IMR-90 (cell line): ENCODE measurements around the gene TMCO5A. TPM values are rescaled to one million over a fixed set of nuclear protein-coding genes. Genes with fewer than 3 reads are reported as not detected.

ENCODE experiments used
- ATAC-seq: fragments of 200-7000 bp; cut with Tn5 transposase; 2 replicates; pipeline ENCODE4 v1.9.1; 2020; ENCODE audit warnings: low read depth, mild to moderate bottlenecking, moderate library complexity
- BruUV-seq: library from RNA; stranded (reverse); fragments of 400-500 nt; replicated peaks from 2 replicates; lab custom pipeline; 2021; lab: Mats Ljungman, UMichigan
- CTCF ChIA-PET: fragments of 300-600 bp; formaldehyde crosslinking; extraction: SDS; loops from one replicate; lab custom pipeline; 2021; ENCODE audit warnings: antibody characterized with exemption; lab: Yijun Ruan, JAX
- POLR2A ChIA-PET: fragments of 300-600 bp; sonication (Branson Sonifier 250); formaldehyde crosslinking; loops from one replicate; lab custom pipeline; 2022; ENCODE audit warnings: antibody characterized with exemption; ENCODE audit not compliant: unreplicated experiment; lab: Charles Lee
- DNase-seq: peaks from one replicate; pipeline ENCODE4 v3.0.0; 2013
- H2AFZ ChIP-seq: replicated peaks from 2 replicates; pipeline ENCODE3; 2013; ENCODE audit warnings: low read length, mild to moderate bottlenecking; ENCODE audit not compliant: poor library complexity
- H2AK5ac ChIP-seq: 2 replicates; pipeline ENCODE4 v1.6.1; 2013; ENCODE audit warnings: low read depth, low read length, inconsistent platforms
- H2AK9ac ChIP-seq: replicated peaks from 2 replicates; pipeline ENCODE3; 2013; ENCODE audit warnings: mild to moderate bottlenecking, low read depth, low read length, moderate library complexity; ENCODE audit not compliant: poor library complexity
- H2BK120ac ChIP-seq: 2 replicates; pipeline ENCODE4 v1.6.1; 2013; ENCODE audit warnings: low read depth, low read length, inconsistent platforms
- H2BK15ac ChIP-seq: 3 replicates; pipeline ENCODE4 v1.6.1; 2013; ENCODE audit warnings: low read depth, low read length, inconsistent platforms
- H2BK20ac ChIP-seq: 2 replicates; pipeline ENCODE4 v1.6.1; 2013; ENCODE audit warnings: low read depth, mild to moderate bottlenecking, inconsistent platforms, low read length, moderate library complexity
- H2BK5ac ChIP-seq: 2 replicates; pipeline ENCODE4 v1.6.1; 2013; ENCODE audit warnings: mild to moderate bottlenecking, low read depth, low read length, inconsistent platforms; ENCODE audit not compliant: poor library complexity, severe bottlenecking
- H3K14ac ChIP-seq: replicated peaks from 2 replicates; pipeline ENCODE4 v1.6.1; 2013; ENCODE audit warnings: low read depth, low read length, inconsistent platforms
- H3K18ac ChIP-seq: 2 replicates; pipeline ENCODE4 v1.6.1; 2013; ENCODE audit warnings: low read depth, low read length, control low read depth
- H3K23ac ChIP-seq: 2 replicates; pipeline ENCODE4 v1.6.1; 2013; ENCODE audit warnings: low read depth, low read length, inconsistent platforms
- H3K27ac ChIP-seq: 2 replicates; pipeline ENCODE4 v1.5.1; 2013; ENCODE audit warnings: mild to moderate bottlenecking, control low read depth, low read length; ENCODE audit not compliant: insufficient read depth
- H3K27me3 ChIP-seq: 2 replicates; pipeline ENCODE4 v1.6.1; 2013; ENCODE audit warnings: low read length; ENCODE audit not compliant: control insufficient read depth, insufficient read depth
- H3K36me3 ChIP-seq: 2 replicates; pipeline ENCODE4 v1.6.1; 2013; ENCODE audit warnings: low read length, mixed read lengths; ENCODE audit not compliant: control insufficient read depth, insufficient read depth
- H3K4ac ChIP-seq: 2 replicates; pipeline ENCODE4 v1.6.1; 2013; ENCODE audit warnings: low read depth, low read length, inconsistent platforms
- H3K4me1 ChIP-seq: 2 replicates; pipeline ENCODE4 v1.6.1; 2013; ENCODE audit warnings: low read length, mixed read lengths; ENCODE audit not compliant: control insufficient read depth, insufficient read depth
- H3K4me2 ChIP-seq: 2 replicates; pipeline ENCODE4 v1.6.1; 2013; ENCODE audit warnings: low read depth, mild to moderate bottlenecking, control low read depth, low read length, moderate library complexity
- H3K4me3 ChIP-seq: 2 replicates; pipeline ENCODE4 v1.5.1; 2013; ENCODE audit warnings: low read depth, mild to moderate bottlenecking, control low read depth, low read length, moderate library complexity; ENCODE audit not compliant: insufficient read depth
- H3K56ac ChIP-seq: 2 replicates; pipeline ENCODE4 v1.6.1; 2013; ENCODE audit warnings: low read length, inconsistent platforms; ENCODE audit not compliant: insufficient read depth; ENCODE audit errors: extremely low read depth
- H3K79me1 ChIP-seq, 2 experiments: 2 replicates each; pipeline ENCODE4 v1.6.1; 2013; ENCODE audit warnings: low read length in 2 of 2, inconsistent platforms in 1 of 2, low read depth in 1 of 2
- H3K9ac ChIP-seq: 2 replicates; pipeline ENCODE4 v1.6.1; 2013; ENCODE audit warnings: low read depth, low read length, control low read depth
- H3K9me1 ChIP-seq: 2 replicates; pipeline ENCODE4 v1.6.1; 2013; ENCODE audit warnings: low read length, inconsistent platforms; ENCODE audit not compliant: insufficient read depth
- H3K9me3 ChIP-seq: 2 replicates; pipeline ENCODE4 v1.6.1; 2013; ENCODE audit warnings: low read length; ENCODE audit not compliant: control insufficient read depth, insufficient read depth
- H4K20me1 ChIP-seq: 2 replicates; pipeline ENCODE4 v1.6.1; 2013; ENCODE audit warnings: low read length, inconsistent platforms; ENCODE audit not compliant: insufficient read depth
- H4K5ac ChIP-seq: 2 replicates; pipeline ENCODE4 v1.6.1; 2013; ENCODE audit warnings: mild to moderate bottlenecking, low read depth, low read length, control low read depth
- H4K8ac ChIP-seq, 2 experiments: 2 replicates each; pipeline ENCODE4 v1.6.1; 2013; ENCODE audit warnings: low read depth in 2 of 2, low read length in 2 of 2, control low read depth in 1 of 2, inconsistent platforms in 1 of 2
- H4K91ac ChIP-seq: 2 replicates; pipeline ENCODE4 v1.6.1; 2013; ENCODE audit warnings: low read depth, low read length, inconsistent platforms; ENCODE audit not compliant: insufficient read depth
- ELK1 ChIP-seq: fragments of 150-350 bp; IDR thresholded peaks from 2 replicates; pipeline ENCODE4 v1.6.1; 2016; ENCODE audit warnings: low read depth, mild to moderate bottlenecking, low read length, moderate library complexity, borderline replicate concordance
- FOS ChIP-seq: fragments of 150-350 bp; IDR thresholded peaks from 2 replicates; pipeline ENCODE4 v1.6.1; 2016; ENCODE audit warnings: low read depth, low read length
- NFE2L2 ChIP-seq: fragments of 150-350 bp; IDR thresholded peaks from 2 replicates; pipeline ENCODE4 v1.6.1; 2016; ENCODE audit warnings: low read depth, mild to moderate bottlenecking, low read length
- RAD21 ChIP-seq: IDR thresholded peaks from 2 replicates; pipeline ENCODE4 v1.6.1; 2012; ENCODE audit warnings: low read length, improper control_type of control experiment
- RFX5 ChIP-seq: IDR thresholded peaks from 2 replicates; pipeline ENCODE4 v1.8.0; 2012; ENCODE audit warnings: low read depth, mild to moderate bottlenecking, low read length, moderate library complexity
- dilution Hi-C: fragments of 300-500 bp; cut with HindIII; formaldehyde crosslinking; loops from one replicate; pipeline ENCODE4 v1.14.3; 2018; ENCODE audit warnings: low sequenced_read_pairs; ENCODE audit not compliant: unreplicated experiment
- in situ Hi-C: fragments of 300-500 bp; cut with MboI; formaldehyde crosslinking; loops from 3 replicates; pipeline ENCODE4 v1.14.3; 2019; ENCODE audit warnings: low sequenced_read_pairs, inconsistent platforms, mixed read lengths
- intact Hi-C: fragments of 100-400 bp; cut with micrococcal nuclease; formaldehyde crosslinking; loops from 2 replicates; pipeline ENCODE4 v1.10.0; 2022
- polyA plus RNA-seq, 3 experiments: library from polyadenylated mRNA; depleted of rRNA; stranded (reverse); fragments of >200 nt; gene quantifications; 2 replicates each; pipeline ENCODE4 v1.2.3, GENCODE V29; 2012; ENCODE audit warnings: low replicate concordance in 1 of 3
- total RNA-seq: library from RNA; depleted of rRNA; stranded (reverse); fragments of >200 nt; gene quantifications from 2 replicates; pipeline ENCODE4 v1.2.3, GENCODE V29; 2012

Gene TMCO5A
- total and polyA plus RNA-seq, 2 of the 4 experiments (the other 2 are of a cell fraction) = not detected

DNA sequence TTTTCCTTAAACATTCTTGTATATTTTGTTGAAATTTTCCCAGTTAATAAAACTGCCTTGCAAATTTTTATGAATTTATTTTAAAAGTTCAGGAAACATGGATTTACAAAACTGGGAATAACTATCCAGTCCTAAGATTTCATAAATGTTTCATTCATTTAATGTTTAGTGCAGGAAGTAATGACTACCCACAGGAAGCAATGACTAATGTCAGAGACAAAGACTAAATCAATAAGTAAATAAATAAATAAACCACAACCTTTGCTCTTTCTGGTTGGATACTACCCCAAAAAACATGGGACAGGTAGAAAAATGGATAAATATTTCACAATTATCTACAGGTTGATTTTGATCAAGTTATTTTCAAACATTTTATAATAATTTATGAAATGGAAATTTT, 48.8 kb upstream of the TMCO5A start:
- Histone ChIP-seq H2BK20ac (no peak overlapping the region), H3K9me1 (no peaks in the 10 kb centered on the region), H3K27me3 (no peaks in the 10 kb centered on the region), H2AK9ac (no peak overlapping the region), H2BK5ac (no peak overlapping the region), H3K36me3 (no peaks in the 10 kb centered on the region), H4K5ac (no peak overlapping the region), H3K56ac (no peak overlapping the region), H2AK5ac (no peak overlapping the region), H4K91ac (no peak overlapping the region), H3K79me1 (no peaks in the 10 kb centered on the region), H4K8ac (no peak overlapping the region), H3K27ac (no peak overlapping the region), H3K14ac (no peak overlapping the region), H3K4me2 (no peak overlapping the region), H3K23ac (no peak overlapping the region), H3K4me3 (no peak overlapping the region), H3K9ac (no peak overlapping the region), H3K4ac (no peak overlapping the region), H3K4me1 (no peaks in the 10 kb centered on the region), H2AFZ (no peak overlapping the region), H4K20me1 (no peaks in the 10 kb centered on the region), H3K18ac (no peak overlapping the region), H2BK120ac (no peak overlapping the region), H3K9me3 (no peaks in the 10 kb centered on the region), H2BK15ac (no peak overlapping the region)
- in situ Hi-C loops = loop anchor here (10.0 to 25.0 kb wide), 6 partner anchors 121 to 1648 kb away; no protein-coding TSS in a partner anchor
- intact Hi-C loops = loop anchor here (10.0 kb wide), 1 partner anchor 1001 kb away; no protein-coding TSS in a partner anchor
- no peak for TF ChIP-seq RAD21
- no peak for TF ChIP-seq FOS
- no peak for TF ChIP-seq NFE2L2
- TF ChIP-seq RFX5 = no peak
- TF ChIP-seq ELK1 = no peak
- no TSS peak for BruUV-seq
- DNase-seq (no peak), ATAC-seq (no peak)
- CTCF ChIA-PET = interaction anchor here (0.6 kb wide), 1 partner anchor 149 kb away, joined by 6 read pairs; no protein-coding TSS in a partner anchor
- POLR2A ChIA-PET = no interaction called here
- dilution Hi-C loops = no loop called here
